ENCODE data around the gene MCRIP1.

Gene MCRIP1

GRCh38 chr17:81868674-81869220 is 35.7 kb upstream of the MCRIP1 start:
- 81 to 87% methylated on average over 30 of the region's 30 CpGs for WGBS, 2 experiments
- Histone ChIP-seq H3K4me3 (ENCODE audit: insufficient read depth, low read depth, low read length) (no peak overlapping the region), H3K36me3 (ENCODE audit: control insufficient read depth, insufficient read depth, low read length) (peaks cover under 1% of the 10 kb centered on the region)

GRCh38 chr17:81867991-81868673 is 35.0 kb upstream of the MCRIP1 start:
- no peaks in the 10 kb centered on the region for H3K27me3 ChIP-seq (ENCODE audit: control insufficient read depth, insufficient read depth, low read length, poor library complexity, severe bottlenecking)
- peaks cover 34% of the 10 kb centered on the region for H3K4me1 ChIP-seq (ENCODE audit: control insufficient read depth, insufficient read depth, low read length)
- WGBS, 2 experiments = 88 to 89% methylated on average over 27 to 28 of the region's 28 CpGs
- H3K9me3 ChIP-seq (ENCODE audit: control insufficient read depth, low read length) = no peaks in the 10 kb centered on the region
- peak overlapping the region; percentile 16 for H3K27ac ChIP-seq (ENCODE audit: insufficient read depth, low read depth, low read length, poor library complexity, severe bottlenecking)
- H3K36me3 ChIP-seq (ENCODE audit: control insufficient read depth, insufficient read depth, low read length) = peaks cover 7% of the 10 kb centered on the region
- no peak overlapping the region for H3K4me3 ChIP-seq (ENCODE audit: insufficient read depth, low read depth, low read length)

More at GRCh38 chr17:81868674-81869220, 35.7 kb upstream of the MCRIP1 start:
- H3K27me3 ChIP-seq (ENCODE audit: control insufficient read depth, insufficient read depth, low read length, poor library complexity, severe bottlenecking) = no peaks in the 10 kb centered on the region
- no peaks in the 10 kb centered on the region for H3K9me3 ChIP-seq (ENCODE audit: control insufficient read depth, low read length)
- peak overlapping the region; percentile 16 for H3K27ac ChIP-seq (ENCODE audit: insufficient read depth, low read depth, low read length, poor library complexity, severe bottlenecking)
- H3K4me1 ChIP-seq (ENCODE audit: control insufficient read depth, insufficient read depth, low read length) = peaks cover 34% of the 10 kb centered on the region

GRCh38 chr17:81867170-81867990 is 34.3 kb upstream of the MCRIP1 start:
- Histone ChIP-seq H3K36me3 (ENCODE audit: control insufficient read depth, insufficient read depth, low read length) (peaks cover 9% of the 10 kb centered on the region), H3K27me3 (ENCODE audit: control insufficient read depth, insufficient read depth, low read length, poor library complexity, severe bottlenecking) (no peaks in the 10 kb centered on the region), H3K4me3 (ENCODE audit: insufficient read depth, low read depth, low read length) (no peak overlapping the region), H3K9me3 (ENCODE audit: control insufficient read depth, low read length) (no peaks in the 10 kb centered on the region), H3K4me1 (ENCODE audit: control insufficient read depth, insufficient read depth, low read length) (peaks cover 34% of the 10 kb centered on the region), H3K27ac (ENCODE audit: insufficient read depth, low read depth, low read length, poor library complexity, severe bottlenecking) (peak overlapping the region; percentile 77)
- 81 to 83% methylated on average over 23 of the region's 23 CpGs for WGBS, 2 experiments

GRCh38 chr17:81866440-81867169 is 33.5 kb upstream of the MCRIP1 start:
- H3K36me3 ChIP-seq (ENCODE audit: control insufficient read depth, insufficient read depth, low read length) = peaks cover 9% of the 10 kb centered on the region
- peak overlapping the region; percentile 3 for H3K27ac ChIP-seq (ENCODE audit: insufficient read depth, low read depth, low read length, poor library complexity, severe bottlenecking)
- 94% methylated on average over 18 of the region's 18 CpGs for WGBS, 2 experiments
- H3K4me1 ChIP-seq (ENCODE audit: control insufficient read depth, insufficient read depth, low read length) = peaks cover 34% of the 10 kb centered on the region
- no peaks in the 10 kb centered on the region for H3K27me3 ChIP-seq (ENCODE audit: control insufficient read depth, insufficient read depth, low read length, poor library complexity, severe bottlenecking)
- H3K9me3 ChIP-seq (ENCODE audit: control insufficient read depth, low read length) = no peaks in the 10 kb centered on the region
- no peak overlapping the region for H3K4me3 ChIP-seq (ENCODE audit: insufficient read depth, low read depth, low read length)

- H3K4me1 ChIP-seq (ENCODE audit: control insufficient read depth, insufficient read depth, low read length) = peaks cover 34% of the 10 kb centered on the region
- no peak overlapping the region for H3K4me3 ChIP-seq (ENCODE audit: insufficient read depth, low read depth, low read length)
- H3K27ac ChIP-seq (ENCODE audit: insufficient read depth, low read depth, low read length, poor library complexity, severe bottlenecking) = no peak overlapping the region
- no peaks in the 10 kb centered on the region for H3K27me3 ChIP-seq (ENCODE audit: control insufficient read depth, insufficient read depth, low read length, poor library complexity, severe bottlenecking)
- 91 to 94% methylated on average over 18 of the region's 18 CpGs for WGBS, 2 experiments
- no peaks in the 10 kb centered on the region for H3K9me3 ChIP-seq (ENCODE audit: control insufficient read depth, low read length)
- H3K36me3 ChIP-seq (ENCODE audit: control insufficient read depth, insufficient read depth, low read length) = peaks cover 9% of the 10 kb centered on the region
These were observed 32.8 kb upstream of the MCRIP1 start for GRCh38 chr17:81865733-81866439.

- peaks cover 34% of the 10 kb centered on the region for H3K4me1 ChIP-seq (ENCODE audit: control insufficient read depth, insufficient read depth, low read length)
- H3K27ac ChIP-seq (ENCODE audit: insufficient read depth, low read depth, low read length, poor library complexity, severe bottlenecking) = no peak overlapping the region
- H3K27me3 ChIP-seq (ENCODE audit: control insufficient read depth, insufficient read depth, low read length, poor library complexity, severe bottlenecking) = no peaks in the 10 kb centered on the region
- WGBS, 2 experiments = 96% methylated on average over 8 of the region's 8 CpGs
- peaks cover 9% of the 10 kb centered on the region for H3K36me3 ChIP-seq (ENCODE audit: control insufficient read depth, insufficient read depth, low read length)
- no peaks in the 10 kb centered on the region for H3K9me3 ChIP-seq (ENCODE audit: control insufficient read depth, low read length)
- no peak overlapping the region for H3K4me3 ChIP-seq (ENCODE audit: insufficient read depth, low read depth, low read length)
These were observed 32.3 kb upstream of the MCRIP1 start for GRCh38 chr17:81865358-81865732.

GRCh38 chr17:81863833-81864768 is 31.0 kb upstream of the MCRIP1 start:
- H3K9me3 ChIP-seq (ENCODE audit: control insufficient read depth, low read length) = no peaks in the 10 kb centered on the region
- no peak overlapping the region for H3K4me3 ChIP-seq (ENCODE audit: insufficient read depth, low read depth, low read length)
- H3K27ac ChIP-seq (ENCODE audit: insufficient read depth, low read depth, low read length, poor library complexity, severe bottlenecking) = no peak overlapping the region
- 92 to 94% methylated on average over 9 of the region's 9 CpGs for whole genome bisulfite sequencing, 2 experiments
- H3K36me3 ChIP-seq (ENCODE audit: control insufficient read depth, insufficient read depth, low read length) = peaks cover 9% of the 10 kb centered on the region
- H3K27me3 ChIP-seq (ENCODE audit: control insufficient read depth, insufficient read depth, low read length, poor library complexity, severe bottlenecking) = no peaks in the 10 kb centered on the region
- peaks cover 29% of the 10 kb centered on the region for H3K4me1 ChIP-seq (ENCODE audit: control insufficient read depth, insufficient read depth, low read length)

GRCh38 chr17:81863123-81863675 is 30.1 kb upstream of the MCRIP1 start:
- 93 to 95% methylated on average over 6 of the region's 6 CpGs for WGBS, 2 experiments
- Histone ChIP-seq H3K4me3 (ENCODE audit: insufficient read depth, low read depth, low read length) (no peak overlapping the region), H3K4me1 (ENCODE audit: control insufficient read depth, insufficient read depth, low read length) (peaks cover 24% of the 10 kb centered on the region), H3K27me3 (ENCODE audit: control insufficient read depth, insufficient read depth, low read length, poor library complexity, severe bottlenecking) (no peaks in the 10 kb centered on the region), H3K36me3 (ENCODE audit: control insufficient read depth, insufficient read depth, low read length) (peaks cover 18% of the 10 kb centered on the region), H3K27ac (ENCODE audit: insufficient read depth, low read depth, low read length, poor library complexity, severe bottlenecking) (no peak overlapping the region), H3K9me3 (ENCODE audit: control insufficient read depth, low read length) (no peaks in the 10 kb centered on the region)

Data from ectodermal cell (in vitro differentiated cells).